IPS-11a (cell line): Measurements from ENCODE around the gene CCDC50.
A peak's percentile ranks its signal among the peaks of the same experiment; 100 is the strongest.

Experiments used
- H3K4me3 ChIP-seq: one replicate; pipeline ENCODE4 v1.5.1; 2013; ENCODE audit warnings: low read depth, low read length, control low read depth

CCDC50 gene

DNA sequence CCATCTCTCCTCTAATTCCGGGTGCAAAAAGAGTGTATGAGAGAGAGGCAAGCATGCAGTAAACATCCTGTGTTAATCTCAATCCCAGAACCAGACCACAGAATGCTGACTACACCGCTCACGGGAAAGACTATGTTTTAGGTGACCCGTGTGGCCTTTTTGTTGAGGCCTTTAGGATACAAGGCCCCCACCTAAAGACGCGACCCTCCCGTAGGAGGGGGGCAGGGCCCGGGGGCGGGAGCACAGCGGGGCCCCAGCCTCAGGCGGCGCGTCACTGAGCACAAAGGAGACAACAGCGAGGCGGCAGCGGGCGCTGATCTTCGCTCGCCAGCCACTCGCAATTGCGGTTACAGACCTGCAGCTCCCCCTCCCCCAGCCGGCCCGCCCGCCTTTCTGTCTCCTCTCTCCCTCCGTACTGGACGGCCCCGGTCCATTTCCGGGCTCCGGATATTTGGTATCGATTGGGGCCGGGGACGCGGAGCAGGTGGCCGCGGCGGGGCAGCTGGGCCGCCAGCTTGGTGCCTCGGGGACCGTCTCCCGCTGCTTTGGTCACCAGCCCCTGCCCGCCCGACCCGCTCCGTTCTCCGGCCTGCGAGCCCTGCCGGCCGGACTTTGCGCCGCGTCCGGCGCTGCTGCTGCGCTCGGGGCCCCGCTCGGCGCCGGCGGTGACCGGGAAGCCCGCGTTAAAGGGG, at the start of gene CCDC50:
Gene CCDC50 (plus strand): TSS at position 433 of the 692 bp plus-strand sequence. CDS start 281 bp downstream, outside the sequence.
- H3K4me3 ChIP-seq = peak within 1 kb of the TSS; percentile 73

DNA sequence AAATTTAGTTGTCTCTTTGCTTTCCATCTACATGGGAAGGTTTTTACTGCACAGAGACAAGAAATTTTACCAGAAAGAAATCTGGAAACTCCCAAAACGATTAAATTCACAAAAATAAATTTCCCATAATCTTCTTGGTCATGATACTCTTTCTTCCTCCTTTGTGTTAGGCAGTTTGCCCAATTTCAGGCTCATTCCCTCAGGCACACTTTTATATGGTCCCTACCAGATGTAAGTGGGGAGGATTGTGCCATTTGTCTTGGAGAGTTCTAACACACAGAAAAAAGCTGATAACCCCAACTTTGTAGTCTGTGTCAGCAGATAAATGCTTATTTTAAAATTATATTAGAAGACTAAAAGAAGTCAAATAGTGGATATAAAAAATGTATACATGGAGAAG, 49.1 kb upstream of the CCDC50 start:
- no peak overlapping the region for H3K4me3 ChIP-seq

GRCh38 chr3:191280882-191281281, 48.3 kb upstream of the CCDC50 start:
- H3K4me3 ChIP-seq = no peak overlapping the region

DNA sequence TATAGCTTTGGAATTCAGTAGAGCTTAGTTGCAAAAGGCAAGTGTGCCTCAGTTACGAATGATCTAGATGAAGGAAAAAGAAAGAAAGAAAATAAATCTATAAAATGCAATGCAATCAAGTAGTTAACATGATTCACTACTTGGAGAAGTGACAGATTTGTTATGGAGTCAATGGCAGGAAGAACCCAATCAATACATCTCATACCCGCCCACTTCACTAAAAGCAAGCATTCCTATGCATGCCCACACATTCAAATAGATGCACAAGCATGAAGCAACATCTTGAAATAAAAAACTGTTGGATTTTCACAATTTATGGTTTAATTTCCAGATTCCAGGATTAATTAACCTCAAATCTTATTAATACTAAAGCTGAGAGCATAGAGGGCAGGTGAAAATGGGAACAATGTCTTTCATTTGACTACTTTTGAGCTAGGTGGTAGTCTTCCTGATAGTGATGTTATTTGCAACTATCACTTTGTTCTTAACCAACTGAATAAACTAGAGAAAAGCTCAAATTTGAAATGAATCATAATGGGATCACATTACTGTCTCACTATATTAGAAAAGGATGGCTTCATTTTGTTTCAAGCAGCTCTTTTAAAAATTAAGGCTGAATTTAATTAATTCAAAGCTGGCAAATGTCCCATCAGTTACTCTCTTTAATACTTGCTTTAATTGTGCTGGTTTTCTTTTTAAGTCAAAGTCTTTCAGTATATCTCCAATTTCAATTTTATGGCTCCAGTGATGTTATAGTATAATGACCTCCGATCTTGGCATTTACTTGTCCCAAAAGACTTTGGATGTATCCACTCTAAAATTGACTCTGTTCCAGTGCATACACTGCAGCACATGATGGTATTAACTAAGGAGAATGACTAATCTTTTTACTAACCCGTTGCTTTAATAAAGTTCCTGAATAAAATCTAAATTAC, 46.7 kb upstream of the CCDC50 start:
- no peak overlapping the region for H3K4me3 ChIP-seq

DNA sequence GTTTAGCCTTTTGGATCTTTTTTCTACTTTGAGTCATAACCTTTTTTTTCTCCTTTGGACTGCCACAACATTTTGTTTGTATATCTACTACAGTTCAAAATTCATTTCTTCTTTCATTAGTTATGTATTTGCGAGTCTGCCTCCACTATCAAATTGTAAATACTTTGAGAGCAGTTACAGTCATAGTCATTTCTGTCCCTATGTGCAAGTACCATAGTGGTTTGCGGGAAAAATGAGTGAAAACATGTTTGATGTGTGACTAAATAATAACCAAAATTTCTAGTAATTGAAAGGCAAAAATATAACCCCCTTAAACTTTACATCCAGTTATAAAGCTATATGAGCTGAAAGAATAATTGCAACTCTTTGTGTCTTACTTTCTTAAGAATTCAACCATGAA, 45.8 kb upstream of the CCDC50 start:
- H3K4me3 ChIP-seq = no peak overlapping the region

GRCh38 chr3:191290311-191291025, 38.7 kb upstream of the CCDC50 start:
- H3K4me3 ChIP-seq = no peak overlapping the region

DNA sequence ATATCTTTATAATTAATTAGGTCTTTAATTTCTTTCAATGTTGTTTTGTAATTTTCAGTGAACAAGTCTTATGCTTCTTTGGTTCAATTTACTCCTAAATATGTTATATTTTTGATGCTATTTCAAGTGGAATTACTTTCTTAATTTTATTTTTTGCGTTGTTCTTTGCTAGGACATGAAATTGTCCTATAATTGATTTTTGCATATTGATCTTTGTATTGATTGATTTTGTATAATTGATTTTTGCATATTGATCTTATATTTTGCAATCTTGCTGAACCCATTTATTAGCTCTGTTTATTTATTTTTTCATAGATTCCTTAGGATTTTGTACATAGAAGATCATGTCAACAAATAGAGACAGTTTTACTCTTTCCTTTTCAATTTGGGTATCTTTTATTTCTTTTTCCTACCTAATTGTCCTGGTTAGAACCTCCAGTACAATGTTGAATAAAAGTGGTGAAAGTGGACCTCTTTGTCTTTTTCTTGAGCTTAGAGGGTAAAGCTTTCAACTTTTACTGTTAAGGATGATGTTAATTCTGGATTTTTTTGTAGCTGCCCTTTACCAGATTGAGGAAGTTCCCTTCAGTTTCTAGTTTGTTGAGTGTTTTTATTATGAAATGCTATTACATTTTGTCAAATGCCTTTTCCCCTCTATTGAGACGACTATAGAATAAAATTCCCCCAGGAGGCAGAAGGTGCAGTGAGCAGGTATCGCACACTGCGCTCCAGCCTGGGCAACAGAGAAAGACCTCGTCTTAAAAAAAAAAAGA, 36.8 kb upstream of the CCDC50 start:
- H3K4me3 ChIP-seq = no peak overlapping the region

- H3K4me3 ChIP-seq = no peak overlapping the region
Observed at GRCh38 chr3:191294291-191294690, 34.9 kb upstream of the CCDC50 start.

- no peak overlapping the region for H3K4me3 ChIP-seq
Observed at GRCh38 chr3:191296041-191296541, 33.1 kb upstream of the CCDC50 start.

GRCh38 chr3:191298846-191299245, 30.3 kb upstream of the CCDC50 start:
- no peak overlapping the region for H3K4me3 ChIP-seq

DNA sequence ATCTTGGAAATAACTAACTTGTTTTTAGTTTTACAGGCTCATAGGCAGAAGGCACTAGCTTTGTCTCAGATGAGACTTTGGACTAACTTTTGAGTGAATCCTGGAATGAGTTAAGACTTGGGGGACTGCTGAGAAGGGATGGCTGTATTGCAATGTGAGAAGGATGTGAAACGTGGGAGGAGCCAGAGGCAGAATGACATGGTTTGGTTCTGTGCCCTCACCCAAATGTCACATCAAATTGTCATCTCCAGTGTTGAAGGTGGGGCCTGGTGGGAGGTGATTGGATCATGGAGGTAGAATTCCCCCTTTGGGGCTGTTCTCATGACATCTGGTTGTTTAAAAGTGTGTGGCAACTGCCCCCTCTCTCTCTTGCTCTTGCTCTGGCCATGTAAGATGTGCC, 28.8 kb upstream of the CCDC50 start:
- no peak overlapping the region for H3K4me3 ChIP-seq

- no peak overlapping the region for H3K4me3 ChIP-seq
Observed at GRCh38 chr3:191301017-191301416, 28.2 kb upstream of the CCDC50 start.

DNA sequence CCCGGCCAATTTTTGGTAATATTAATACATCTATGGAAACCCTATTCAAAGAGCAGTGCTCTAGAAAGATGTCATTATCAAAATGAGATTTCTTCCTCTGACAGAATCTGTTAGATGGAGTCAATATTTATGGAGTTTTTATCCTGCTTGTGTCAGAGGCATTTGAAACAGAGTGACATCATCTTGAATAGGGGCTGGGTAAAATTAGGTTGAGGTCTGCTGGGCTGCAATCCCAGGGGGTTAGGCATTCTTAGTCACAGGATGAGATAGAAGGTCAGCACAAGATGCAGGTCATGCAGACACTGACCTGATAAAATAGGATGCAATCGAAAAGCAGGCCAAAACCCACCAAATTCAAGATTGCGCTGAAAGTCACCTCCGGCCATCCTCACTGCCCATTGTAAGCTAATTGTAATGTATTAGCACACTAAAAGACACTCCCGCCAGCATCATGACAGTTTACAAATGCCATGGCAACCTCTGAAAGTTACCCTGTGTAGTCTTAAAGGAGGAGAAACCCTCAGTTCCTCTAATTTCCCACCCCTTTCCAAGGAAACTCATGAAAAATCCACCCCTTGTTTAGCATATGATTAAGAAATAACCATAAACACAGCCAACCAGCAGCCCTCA, 27.3 kb upstream of the CCDC50 start:
- H3K4me3 ChIP-seq = no peak overlapping the region

DNA sequence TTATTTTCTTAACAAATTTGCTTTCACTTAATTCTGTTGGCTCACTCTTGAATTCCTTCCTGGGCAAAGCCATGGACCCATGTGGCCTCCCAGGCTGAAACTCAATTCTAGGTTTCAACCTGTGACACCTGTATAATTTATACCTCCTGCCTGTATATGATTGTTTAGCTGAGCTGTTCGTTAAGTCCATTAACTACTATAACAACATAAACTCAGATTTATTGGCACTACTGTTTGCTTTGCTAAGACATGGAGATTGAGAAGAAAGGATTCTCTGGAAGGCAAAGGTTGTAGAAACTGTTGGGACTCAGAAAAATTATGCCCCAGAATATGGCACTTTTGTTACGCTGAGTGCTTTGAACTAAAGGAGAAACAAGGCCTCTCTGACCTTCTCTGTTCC, 26.7 kb upstream of the CCDC50 start:
- no peak overlapping the region for H3K4me3 ChIP-seq

DNA sequence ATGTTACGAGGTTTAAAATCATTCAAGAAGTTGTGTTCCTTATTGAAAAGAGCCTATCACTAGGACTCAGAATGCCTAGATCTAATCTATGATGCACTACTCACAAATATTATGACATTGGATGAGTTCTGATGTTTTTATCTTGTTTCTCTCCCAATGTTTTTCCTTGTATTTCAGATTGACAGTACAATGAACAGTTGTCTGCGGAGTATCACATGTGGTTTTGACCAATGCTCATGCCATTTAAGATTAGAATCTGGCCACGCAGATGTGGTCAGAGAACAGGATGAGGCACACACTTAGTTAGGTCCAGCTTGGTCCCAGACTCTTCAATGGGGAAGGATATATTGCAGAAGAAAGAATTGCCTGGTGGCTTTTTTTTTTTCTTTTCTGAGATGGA, 25.6 kb upstream of the CCDC50 start:
- no peak overlapping the region for H3K4me3 ChIP-seq

DNA sequence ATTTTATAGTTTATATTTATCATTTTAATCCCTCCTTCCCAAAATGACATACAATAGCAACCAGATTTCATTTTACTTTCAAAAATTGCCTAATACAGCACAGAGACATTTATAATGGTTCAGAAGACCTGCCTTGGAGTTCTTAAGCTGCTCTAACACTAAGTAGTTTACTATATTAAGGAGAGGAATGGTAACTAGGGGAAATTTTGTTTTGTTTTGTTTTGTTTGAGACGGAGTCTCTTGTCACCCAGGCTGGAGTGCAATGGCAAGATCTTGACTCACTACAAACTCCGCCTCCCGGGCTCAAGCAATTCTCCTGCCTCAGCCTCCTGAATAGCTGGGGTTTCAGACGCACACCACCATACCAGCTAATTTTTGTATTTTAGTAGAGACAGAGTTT, 22.8 kb upstream of the CCDC50 start:
- no peak overlapping the region for H3K4me3 ChIP-seq

DNA sequence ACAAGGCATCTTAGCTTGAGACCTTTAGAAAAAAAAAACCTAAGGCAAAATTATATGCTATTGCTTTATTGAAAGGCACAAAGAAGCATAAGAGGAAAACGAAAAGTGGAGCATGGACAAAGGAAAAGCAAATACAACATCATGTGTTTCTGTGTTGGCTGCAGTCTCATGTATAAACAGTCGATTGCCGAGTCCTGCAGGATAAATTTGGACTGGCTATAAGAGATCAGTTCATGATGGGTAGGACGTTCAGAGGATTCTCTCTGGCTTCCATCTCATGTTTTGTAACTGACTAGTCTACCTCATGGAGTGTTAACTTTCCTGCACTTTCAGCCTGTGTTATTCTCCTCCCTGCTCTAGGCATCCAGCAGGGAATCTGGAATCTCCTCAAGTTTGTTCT, 21.9 kb upstream of the CCDC50 start:
- no peak overlapping the region for H3K4me3 ChIP-seq

DNA sequence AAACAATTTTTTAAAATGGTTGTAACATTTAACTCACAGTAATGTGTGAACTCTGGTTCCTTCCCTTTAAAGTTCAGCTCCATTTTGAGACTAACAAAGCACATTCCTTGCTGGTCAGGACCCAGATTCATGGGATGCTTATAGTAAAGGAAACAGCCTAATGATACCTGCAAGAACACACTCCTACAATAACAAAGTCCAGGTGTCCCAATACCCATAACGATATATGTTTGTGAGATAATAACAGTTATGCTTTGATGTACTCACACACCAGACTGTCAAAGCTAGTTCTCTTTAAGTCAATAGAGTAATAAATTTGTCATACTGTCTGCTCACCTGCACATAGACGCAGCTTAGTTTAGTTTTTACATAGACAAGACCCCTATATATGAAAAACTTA, 15.9 kb upstream of the CCDC50 start:
- no peak overlapping the region for H3K4me3 ChIP-seq

- no peak overlapping the region for H3K4me3 ChIP-seq
Observed at GRCh38 chr3:191314109-191314728, 15.0 kb upstream of the CCDC50 start.
